ENCODE measurements around the gene MCAM.

MCAM gene

GRCh38 chr11:119324189-119324588 is 7.3 kb upstream of the MCAM start:
- no peak for DNase-seq

DNA sequence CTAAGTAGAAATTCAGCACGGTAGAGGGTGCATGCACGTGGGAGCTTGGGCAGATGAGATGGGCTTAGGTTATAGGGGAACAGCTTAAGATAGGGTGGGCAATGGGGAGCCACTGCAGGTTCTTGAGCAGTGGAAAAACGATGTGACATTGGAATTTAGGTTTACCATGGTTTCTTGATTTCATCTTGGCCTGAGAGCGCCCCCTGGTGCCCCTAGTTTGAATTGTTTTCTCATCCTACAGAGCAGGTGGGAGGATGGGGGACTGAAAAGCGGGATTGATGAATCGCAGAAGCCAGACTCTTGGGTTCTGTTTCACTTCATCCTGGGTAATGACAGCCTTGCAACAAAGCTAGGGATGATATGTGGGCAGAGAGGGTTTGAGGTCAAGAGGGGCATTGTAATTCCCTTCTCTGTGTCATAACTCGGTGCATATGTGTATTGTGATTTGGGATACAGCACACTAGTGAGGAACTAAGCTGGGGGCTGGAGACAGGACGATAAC is 6.7 kb upstream of the MCAM start:
- DNase-seq, result peak in 4 of 5 donors; percentile 59 to 79 (median 68)

DNA sequence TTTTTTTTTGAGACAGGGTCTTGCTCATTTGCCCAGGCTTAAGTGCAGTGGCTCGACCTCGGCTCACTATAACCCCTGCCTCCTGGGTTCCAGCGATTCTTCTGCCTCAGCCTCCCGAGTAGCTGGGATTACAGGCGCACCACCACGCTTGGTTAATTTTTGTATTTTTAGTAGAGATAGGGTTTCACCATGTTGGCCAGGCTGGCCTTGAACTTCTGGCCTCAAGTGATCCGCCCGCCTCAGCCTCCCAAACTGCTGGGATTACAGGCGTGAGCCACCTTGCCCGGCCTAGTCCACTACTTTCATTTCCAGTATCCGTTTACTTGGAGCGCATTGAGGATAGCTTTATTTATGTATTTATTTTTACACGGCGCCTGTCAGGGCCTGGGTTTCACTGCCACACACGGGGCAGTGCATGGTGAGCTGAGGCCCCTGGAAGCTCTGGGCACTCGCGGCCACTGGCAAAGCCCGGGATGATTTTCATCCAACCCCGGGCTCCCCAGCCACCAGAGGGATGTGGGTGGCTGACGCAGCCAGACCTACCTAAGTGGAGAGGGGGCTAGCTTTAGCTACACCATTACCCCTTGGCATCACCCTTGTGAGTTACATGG is 6.1 kb upstream of the MCAM start:
- DNase-seq, result no peak

DNA sequence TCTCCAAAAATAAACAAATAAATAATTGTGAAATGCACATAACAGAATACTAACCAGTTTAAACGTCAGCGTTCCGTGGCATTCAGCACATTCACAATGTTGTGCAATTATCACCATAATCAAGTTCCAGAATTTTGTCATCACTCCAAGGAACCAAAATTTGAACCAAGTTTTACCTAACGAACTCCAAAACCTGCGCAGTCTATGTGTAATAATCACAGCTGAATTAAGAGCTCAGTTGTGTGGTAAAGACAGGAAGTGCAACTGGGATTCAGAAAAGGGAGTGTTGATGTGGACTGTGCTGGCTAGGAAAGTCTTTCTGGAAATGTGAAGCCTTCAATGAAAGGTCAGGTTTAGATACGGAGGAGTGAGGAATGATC is 5.4 kb upstream of the MCAM start:
- DNase-seq, result no peak

- DNase-seq, result peak in 2 of 5 donors; percentile 31 to 79
Observed at GRCh38 chr11:119320776-119321524, 4.0 kb upstream of the MCAM start.

- DNase-seq, result no peak
Observed at GRCh38 chr11:119320240-119320775, 3.4 kb upstream of the MCAM start.

GRCh38 chr11:119319700-119320239 is 2.8 kb upstream of the MCAM start:
- no peak for DNase-seq

DNA sequence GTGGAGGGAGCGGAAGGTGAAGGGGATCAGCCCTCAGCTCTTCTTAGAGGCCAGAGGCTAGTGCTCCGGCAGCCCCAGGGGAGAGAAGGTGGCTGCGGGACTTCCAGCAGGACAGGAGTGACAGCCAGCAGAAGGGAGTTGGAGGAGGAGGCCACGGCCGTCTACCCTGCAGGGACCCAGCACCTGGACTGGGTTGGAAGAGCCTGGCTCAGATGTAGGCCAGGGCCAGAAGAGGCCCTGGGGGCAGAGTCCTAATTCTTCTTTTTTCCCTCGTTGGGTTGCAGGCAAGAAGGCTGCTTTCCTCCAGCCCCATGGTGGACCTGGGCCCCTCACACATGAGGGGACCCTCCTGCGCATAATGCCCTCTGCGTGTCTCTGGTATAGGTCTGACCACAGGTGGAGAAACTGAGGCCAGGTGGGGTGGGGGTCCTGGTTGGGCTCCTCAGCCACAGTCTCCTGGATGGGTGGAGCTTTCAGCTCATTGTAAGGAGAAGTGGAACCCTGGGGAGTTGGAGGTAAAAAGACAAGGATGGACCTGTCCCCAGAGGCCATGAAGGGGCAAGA is 2.3 kb upstream of the MCAM start:
- no peak for DNase-seq

DNA sequence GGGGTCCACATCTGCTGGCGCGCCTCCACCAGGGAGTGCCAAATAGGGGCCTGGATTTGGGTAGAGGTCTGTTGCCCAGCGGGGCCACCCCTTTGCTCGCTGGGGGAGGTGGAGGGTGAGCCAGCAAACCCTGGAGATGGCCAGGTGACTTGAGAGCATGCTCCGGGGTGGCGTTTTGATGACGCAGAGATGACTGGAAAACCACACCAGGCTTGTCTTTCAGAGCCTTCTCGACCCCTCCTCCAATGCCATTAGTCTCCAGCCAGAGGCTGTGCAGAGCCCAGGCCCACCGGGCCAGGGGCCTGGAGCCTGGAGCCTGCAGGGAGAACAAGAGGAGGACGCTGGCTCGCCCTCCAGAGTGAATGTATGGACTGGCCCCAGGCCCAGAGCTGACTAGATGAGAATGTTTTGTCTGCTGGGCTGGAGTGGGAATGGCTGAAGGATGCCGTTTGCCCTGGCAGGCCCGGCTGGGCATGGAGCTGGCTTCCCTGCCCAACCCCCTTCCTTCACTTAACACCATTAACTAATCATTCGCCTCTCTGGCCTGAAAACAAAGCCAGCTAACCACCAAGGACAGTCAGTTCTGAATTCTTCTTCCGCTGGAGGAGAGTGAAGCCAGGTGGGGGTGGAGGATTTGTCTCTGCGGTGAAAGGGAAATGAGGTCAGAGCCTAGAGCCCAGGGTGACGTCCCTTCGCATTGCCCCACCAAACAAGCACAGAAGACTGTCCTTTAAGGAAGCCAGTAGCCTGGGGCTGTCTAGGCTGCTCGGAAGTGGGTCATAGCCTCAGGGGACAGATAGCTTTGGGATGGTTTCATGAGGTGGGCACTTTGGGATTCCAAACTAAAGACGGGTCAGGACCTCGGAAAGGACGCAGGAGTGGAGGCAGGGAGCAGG is 1.6 kb upstream of the MCAM start:
- DNase-seq, result peak in 1 of 5 donors; percentile 63

DNA sequence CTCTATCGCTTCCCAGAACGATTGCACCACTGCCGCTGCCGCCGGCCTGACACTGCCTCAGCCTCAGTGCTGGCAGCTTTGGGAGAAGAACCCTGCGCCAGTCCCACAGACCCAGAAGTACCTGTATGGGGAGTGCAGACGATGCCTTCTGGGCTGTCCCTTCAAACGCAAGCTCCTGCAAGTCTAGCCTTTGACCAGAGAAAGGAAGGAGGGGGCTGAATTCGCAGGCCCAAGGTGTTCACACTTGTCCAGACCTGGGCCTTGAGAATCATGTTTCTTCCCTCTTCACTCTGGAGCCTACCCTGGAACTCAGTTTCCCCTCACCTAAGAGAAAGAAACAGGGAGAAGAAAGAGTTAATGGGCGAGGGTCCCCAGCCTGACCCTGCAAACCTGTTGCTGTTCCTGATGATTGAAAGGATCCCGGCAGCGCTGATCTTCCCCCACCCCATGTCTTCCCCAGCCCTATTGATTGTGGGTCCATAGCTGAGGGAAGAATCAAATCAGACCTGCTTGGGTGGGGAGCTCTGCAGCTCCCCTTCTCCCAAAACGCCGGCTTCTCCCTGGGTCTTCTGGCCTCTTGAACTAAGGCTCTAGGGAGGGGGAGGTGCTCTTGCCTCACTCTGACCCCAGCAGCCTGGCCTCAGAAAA is 786 bp upstream of the MCAM start:
- DNase-seq, result no peak

DNA sequence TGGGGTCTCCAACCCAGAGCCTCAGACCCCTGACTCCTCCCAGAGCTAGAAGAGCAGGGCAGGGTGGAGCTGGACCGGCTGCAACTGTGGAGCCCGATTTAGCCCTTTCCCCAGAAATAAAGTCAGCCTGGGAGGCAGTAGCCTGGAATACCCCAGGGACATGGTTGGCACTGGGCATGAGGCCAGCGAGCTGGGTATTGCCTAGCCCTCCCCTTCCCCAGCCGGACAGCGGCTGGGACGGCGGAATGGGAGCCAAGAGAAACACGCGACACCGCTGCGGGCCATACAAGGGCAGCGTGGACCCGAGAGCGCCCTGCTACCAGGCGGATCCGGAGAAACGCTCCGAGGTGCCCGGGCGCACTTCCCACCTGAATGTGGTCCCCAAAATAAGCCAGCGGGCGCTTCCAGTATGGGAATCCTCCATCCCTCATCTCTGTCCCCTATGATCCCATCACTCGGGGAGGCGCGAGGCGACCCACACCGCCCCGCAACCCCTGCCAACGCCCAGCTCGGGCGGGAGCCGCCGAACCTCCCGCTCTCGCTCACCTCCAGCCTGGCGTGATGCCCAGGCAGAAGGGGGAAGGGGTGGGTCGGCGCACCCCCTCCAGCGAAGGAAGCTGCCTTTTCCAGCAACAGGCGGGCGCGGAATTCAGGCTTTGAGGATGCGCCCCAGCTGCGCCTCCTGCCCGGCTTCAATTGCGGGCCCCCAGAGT is 758 bp downstream of the MCAM start:
- no peak for DNase-seq

DNA sequence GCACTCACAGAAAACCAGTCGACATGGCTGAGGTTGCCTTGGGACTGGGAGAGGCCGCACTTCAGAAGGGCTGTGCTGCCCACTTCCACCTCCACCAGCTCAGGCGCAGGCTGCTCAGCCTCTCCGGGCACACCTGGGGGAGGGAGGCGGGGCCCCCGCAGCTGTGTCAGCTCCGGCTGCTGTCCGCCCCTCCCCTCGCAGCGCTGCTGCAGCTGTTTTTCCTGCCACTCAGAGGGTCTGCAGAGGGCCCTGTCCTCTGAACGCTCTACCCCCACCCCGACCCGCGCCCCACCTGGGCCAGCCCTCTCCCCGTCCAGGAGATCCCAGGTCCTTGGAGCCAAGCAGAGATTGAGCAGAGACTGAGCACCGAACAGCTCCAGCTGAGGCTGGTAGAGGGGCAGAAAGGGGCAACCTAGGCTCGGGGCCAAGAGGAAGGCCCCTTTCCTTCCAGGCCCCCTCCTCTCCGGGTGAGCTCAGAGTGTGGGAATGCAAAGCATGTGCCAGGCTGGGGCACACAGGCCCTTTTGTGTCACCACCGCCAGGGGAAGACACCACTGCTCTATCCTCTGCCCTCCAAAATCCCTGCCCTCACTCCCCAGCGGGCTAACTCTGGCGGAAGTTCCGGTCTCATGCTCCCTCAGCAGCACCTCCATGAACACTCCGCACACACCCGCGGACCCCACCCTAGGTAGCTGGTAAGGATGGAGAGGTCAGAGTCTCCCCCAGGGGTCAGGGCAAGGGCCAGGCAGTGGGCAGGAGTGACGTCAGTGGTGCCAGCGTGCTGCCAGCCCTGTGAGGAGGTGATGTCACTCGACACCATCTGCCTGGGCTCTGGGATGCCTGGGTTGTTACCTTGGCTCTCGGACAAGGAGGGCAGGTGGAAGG is 1.6 kb downstream of the MCAM start:
- peak in 2 of 5 donors; percentile 38 to 44 for DNase-seq

DNA sequence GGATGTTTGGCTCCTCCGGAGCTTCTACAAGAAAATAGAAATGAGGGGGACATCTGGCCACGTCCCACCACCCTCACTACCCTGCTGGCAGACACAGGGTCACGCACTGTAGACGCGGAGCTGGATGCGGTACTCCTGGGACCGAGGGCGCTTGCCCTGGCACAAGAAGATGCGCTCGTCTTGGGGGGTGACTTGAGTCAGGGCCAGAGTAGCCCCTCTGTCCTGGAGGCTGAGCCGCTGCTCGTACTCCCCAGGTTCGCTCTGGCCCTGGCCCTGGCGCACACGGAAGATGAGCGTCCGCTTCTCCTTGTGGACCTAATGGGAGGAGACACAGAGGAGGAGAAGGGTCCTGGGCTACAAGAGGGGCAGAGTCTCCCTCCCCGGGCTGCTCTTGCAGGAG is 2.2 kb downstream of the MCAM start:
- no peak for DNase-seq

- DNase-seq, result no peak
Observed at GRCh38 chr11:119310682-119311052, 6.3 kb downstream of the MCAM start.

DNA sequence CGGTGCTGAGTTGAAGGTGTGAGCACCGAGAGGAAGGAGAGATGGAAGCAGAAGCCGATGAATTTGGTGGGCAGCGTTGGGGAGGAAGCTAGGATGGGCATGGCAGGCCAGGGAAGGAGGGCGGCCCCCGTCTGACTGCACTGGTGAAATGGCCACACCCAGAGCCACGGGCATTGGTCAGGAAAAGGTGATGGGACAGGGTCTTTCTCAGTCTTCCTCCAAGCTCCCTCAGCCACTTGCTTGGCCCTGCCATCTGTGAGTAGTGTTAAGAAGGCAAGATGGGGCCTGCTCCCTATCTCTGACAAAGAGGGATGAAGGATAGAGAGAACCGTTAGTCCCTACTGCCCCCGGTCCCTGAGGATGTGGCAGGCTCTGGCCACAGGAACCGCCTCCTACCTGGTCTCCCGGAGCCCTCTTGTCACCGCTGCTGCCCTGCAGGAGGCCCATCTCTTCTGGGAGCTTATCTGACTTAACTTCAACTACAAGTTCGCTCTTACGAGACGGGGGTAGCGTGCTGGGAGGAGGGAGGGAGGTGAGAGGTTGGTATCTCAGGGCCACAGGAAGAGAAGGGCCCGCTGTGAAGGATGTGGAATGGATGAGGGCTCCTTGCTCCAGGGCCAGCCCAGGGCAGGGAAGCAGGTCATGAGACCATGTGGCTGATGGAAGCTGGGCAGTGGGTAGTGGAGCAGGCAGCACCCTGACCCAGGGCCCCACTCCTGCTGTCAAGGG is 6.8 kb downstream of the MCAM start:
- no peak for DNase-seq

GRCh38 chr11:119309411-119309810 is 7.5 kb downstream of the MCAM start:
- DNase-seq, result no peak

DNA sequence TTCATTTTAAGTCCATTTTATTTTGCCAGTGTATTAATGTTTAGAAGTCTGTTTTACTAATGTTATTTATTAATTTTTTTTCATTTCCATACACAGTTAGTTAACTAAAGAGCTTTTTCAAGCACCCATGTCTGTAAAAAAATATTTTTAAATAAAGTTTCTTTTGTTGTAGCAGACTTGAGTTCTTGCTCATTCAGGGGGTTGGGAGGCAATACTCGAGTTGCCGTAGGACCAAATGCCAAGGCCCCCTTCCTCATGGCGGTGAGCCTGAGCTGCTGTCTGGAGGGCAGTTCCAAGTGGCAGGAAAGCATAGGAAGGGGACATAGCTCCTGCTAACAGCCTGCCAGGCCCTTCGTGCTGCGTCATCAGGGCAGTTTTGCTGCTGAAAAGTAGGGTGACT is 9.0 kb downstream of the MCAM start:
- no peak for DNase-seq

- DNase-seq, result no peak
Observed at GRCh38 chr11:119307219-119307618, 9.7 kb downstream of the MCAM start.

GRCh38 chr11:119306373-119306890 is 10.5 kb downstream of the MCAM start:
- no peak for DNase-seq

Measured in T-helper 1 cell (primary cell).